Left lung (tissue), 10 donors: ENCODE measurements around the gene SH3RF2. TPM values are rescaled to one million over a fixed set of nuclear protein-coding genes. Genes with fewer than 3 reads are reported as not detected.
A peak's percentile ranks its signal among the peaks of the same experiment; 100 is the strongest.

Experiments used
- ATAC-seq: fragments of 200-7000 bp; cut with Tn5 transposase; one replicate; pipeline ENCODE4 v1.9.1; 2020; ENCODE audit warnings: moderate library complexity
- DNase-seq, 4 donors: peaks; one replicate each; pipeline ENCODE4 v3.0.0-alpha.2; 2013 to 2020
- H3K27ac ChIP-seq, 2 donors: fragments of 200-600 bp; sonication (generic) in 1 of 2; one replicate each; pipeline versions ENCODE4 v1.5.0 to v1.8.0; 2020 to 2021
- H3K27me3 ChIP-seq, 2 donors: fragments of 200-600 bp; sonication (generic) in 1 of 2; one replicate each; pipeline versions ENCODE4 v1.5.0 to v1.8.0; 2020 to 2021
- H3K36me3 ChIP-seq, 2 donors: fragments of 200-600 bp; sonication (generic) in 1 of 2; one replicate each; pipeline versions ENCODE4 v1.5.0 to v1.8.0; 2020 to 2021
- H3K4me1 ChIP-seq, 2 donors: fragments of 200-600 bp; one replicate each; pipeline ENCODE4 v1.8.0; 2021
- H3K4me3 ChIP-seq, 2 donors: fragments of 200-600 bp; sonication (generic) in 1 of 2; one replicate each; pipeline versions ENCODE4 v1.5.0 to v1.8.0; 2020 to 2021; ENCODE audit warnings: mild to moderate bottlenecking in 1 of 2
- H3K9me3 ChIP-seq, 2 donors: fragments of 200-600 bp; sonication (generic) in 1 of 2; one replicate each; pipeline versions ENCODE4 v1.5.0 to v1.8.0; 2020 to 2021
- CTCF ChIP-seq, 2 donors: fragments of 200-600 bp; sonication (generic) in 1 of 2; IDR thresholded peaks; one replicate each; pipeline versions ENCODE4 v1.5.0 to v1.8.0; 2021; ENCODE audit warnings: antibody characterized with exemption in 2 of 2
- intact Hi-C, 2 donors: fragments of 100-400 bp; cut with DNase I; formaldehyde crosslinking; loops; one replicate each; pipeline versions ENCODE4 v1.11.2 to v1.14.2; 2022
- polyA plus RNA-seq, 6 donors: library from polyadenylated mRNA; unstranded; fragments of 120-200 nt; gene quantifications; one replicate each; pipeline ENCODE4 v1.2.1, GENCODE V29; 2013; ENCODE audit not compliant: insufficient read length in 6 of 6
- total RNA-seq, 2 donors: library from RNA; stranded (reverse); fragmentation: NEBNext Ultra II Directional; extraction: Animal tissue kit (Norgen Biotek cat#: 25700); gene quantifications; one replicate each; pipeline ENCODE4 v1.2.1, GENCODE V29; 2021
- donor health status: DM: no; HTN: yes; CAD: no.
- donor health status: DM: no; HTN: no; CAD: no.

SH3RF2 gene
- total and polyA plus RNA-seq, 8 donors, result 0.24 to 20.3 (median 0.47) TPM

- peaks cover 0 to 20% of the 10 kb centered on the region in 2 donors for H3K27me3 ChIP-seq
- H3K4me3 ChIP-seq, result no peak overlapping the region
- peaks cover 0 to 21% of the 10 kb centered on the region in 2 donors for H3K4me1 ChIP-seq
- no peak overlapping the region for H3K27ac ChIP-seq
- H3K36me3 ChIP-seq, result no peaks in the 10 kb centered on the region
- intact Hi-C loops, result no loop called here
- H3K9me3 ChIP-seq, result no peaks in the 10 kb centered on the region
- no peak for DNase-seq
- TF ChIP-seq CTCF (IDR thresholded peaks at IDR 0.05), result no peak
- ATAC-seq, result peak; percentile 58
Observed at GRCh38 chr5:145941448-145942130, 5.2 kb downstream of the SH3RF2 start.

- no peak for TF ChIP-seq CTCF (IDR thresholded peaks at IDR 0.05)
- intact Hi-C loops, result no loop called here
- Histone ChIP-seq H3K36me3 (no peaks in the 10 kb centered on the region), H3K4me3 (no peak overlapping the region), H3K9me3 (no peaks in the 10 kb centered on the region), H3K27me3 (peaks cover 0 to 14% of the 10 kb centered on the region in 2 donors), H3K4me1 (peaks cover 0 to 21% of the 10 kb centered on the region in 2 donors), H3K27ac (no peak overlapping the region)
- no peak for ATAC-seq
- DNase-seq, result no peak
Observed at GRCh38 chr5:145942201-145942600, 5.8 kb downstream of the SH3RF2 start.

- Histone ChIP-seq H3K27me3 (peaks cover 0 to 9% of the 10 kb centered on the region in 2 donors), H3K9me3 (no peaks in the 10 kb centered on the region), H3K4me1 (peaks cover 0 to 21% of the 10 kb centered on the region in 2 donors), H3K4me3 (no peak overlapping the region), H3K27ac (no peak overlapping the region), H3K36me3 (no peaks in the 10 kb centered on the region)
- ATAC-seq (no peak), DNase-seq (no peak)
- no peak for TF ChIP-seq CTCF (IDR thresholded peaks at IDR 0.05)
- intact Hi-C loops, result no loop called here
Observed at GRCh38 chr5:145942749-145943148, 6.4 kb downstream of the SH3RF2 start.

DNA sequence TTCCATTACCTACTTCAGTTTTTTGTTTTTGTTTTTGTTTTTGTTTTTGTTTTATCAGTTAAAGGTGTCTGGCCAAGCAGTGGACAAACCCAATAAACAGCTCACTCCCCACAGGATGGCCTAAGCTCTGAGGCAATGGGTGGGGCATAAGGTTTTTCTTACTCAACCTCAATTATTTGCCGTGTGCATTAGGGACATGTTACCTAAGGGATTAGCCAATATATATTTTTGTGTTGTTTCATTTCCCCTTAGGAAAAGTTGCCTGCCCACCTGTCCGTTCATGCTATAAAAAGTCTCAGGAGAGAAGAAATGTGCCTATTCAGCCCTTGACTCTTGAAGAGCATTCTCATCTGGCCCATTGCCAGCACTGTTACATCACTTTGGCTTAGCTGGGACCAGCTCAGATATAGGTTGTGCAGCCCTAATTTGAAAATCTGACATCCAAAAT lies 7.3 kb downstream of the SH3RF2 start:
- Histone ChIP-seq H3K36me3 (no peaks in the 10 kb centered on the region), H3K9me3 (no peaks in the 10 kb centered on the region), H3K27ac (no peak overlapping the region), H3K4me3 (no peak overlapping the region), H3K27me3 (peaks cover 0 to 9% of the 10 kb centered on the region in 2 donors), H3K4me1 (peaks cover 0 to 21% of the 10 kb centered on the region in 2 donors)
- TF ChIP-seq CTCF (IDR thresholded peaks at IDR 0.05), result no peak
- DNase-seq (peak in 1 of 4 donors; percentile 46), ATAC-seq (peak; percentile 10)
- intact Hi-C loops, result no loop called here

GRCh38 chr5:145944328-145944727 lies 8.0 kb downstream of the SH3RF2 start:
- Histone ChIP-seq H3K9me3 (no peaks in the 10 kb centered on the region), H3K36me3 (no peaks in the 10 kb centered on the region), H3K27me3 (peaks cover 0 to 16% of the 10 kb centered on the region in 2 donors), H3K27ac (no peak overlapping the region), H3K4me1 (peaks cover 0 to 21% of the 10 kb centered on the region in 2 donors), H3K4me3 (no peak overlapping the region)
- intact Hi-C loops, result no loop called here
- ATAC-seq, result no peak
- no peak for TF ChIP-seq CTCF (IDR thresholded peaks at IDR 0.05)
- no peak for DNase-seq
